Ecto neural progenitor cell (in vitro differentiated cells): ENCODE results near the gene NAT9.

Source experiments
- DNase-seq: peaks from one replicate; pipeline ENCODE4 v3.0.0-alpha.2; 2018; ENCODE audit warnings: low spot score

The NAT9 gene

DNA sequence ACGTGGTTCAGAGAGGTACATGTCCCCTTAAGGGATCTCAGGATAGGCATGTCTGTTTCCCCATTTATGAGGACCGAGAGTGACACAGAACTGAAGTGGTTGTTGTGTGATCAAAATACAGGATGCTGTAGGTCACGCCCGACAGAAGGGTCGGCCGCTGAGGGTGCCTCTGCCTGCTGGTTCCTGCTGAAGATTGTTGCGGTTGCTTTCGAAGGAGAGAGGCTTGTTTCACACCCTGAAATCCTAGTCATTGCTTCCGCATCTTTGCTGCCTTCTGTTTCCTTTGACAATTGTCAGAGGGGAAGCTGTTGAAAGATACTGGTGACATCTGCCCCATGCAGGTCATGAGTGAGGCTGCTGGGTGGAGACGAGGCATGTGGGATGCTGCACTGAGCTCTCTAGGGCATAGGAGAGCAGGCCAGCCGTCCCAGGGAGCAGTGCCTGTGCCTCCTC, 3.8 kb upstream of the NAT9 start:
- no peak for DNase-seq

DNA sequence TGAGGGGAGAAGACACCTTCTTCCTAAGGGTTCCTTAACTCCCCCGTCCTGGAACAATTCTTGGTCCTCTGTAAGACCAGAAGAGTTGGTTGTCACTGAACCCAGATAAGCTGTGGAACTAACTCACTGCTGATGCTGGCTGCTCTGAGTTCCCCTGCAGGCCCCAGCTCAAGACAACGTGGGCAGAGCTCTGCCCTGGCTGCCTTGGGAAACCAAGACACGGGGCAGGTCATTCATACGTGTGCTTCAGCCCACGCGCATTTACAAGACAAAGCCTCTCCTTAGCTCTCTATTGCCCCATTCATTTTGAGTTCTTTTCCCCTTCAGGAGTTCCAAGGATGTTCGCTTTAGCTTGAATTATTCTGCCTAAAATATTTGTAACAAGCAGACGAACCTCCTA, 3.4 kb upstream of the NAT9 start:
- DNase-seq = no peak

DNA sequence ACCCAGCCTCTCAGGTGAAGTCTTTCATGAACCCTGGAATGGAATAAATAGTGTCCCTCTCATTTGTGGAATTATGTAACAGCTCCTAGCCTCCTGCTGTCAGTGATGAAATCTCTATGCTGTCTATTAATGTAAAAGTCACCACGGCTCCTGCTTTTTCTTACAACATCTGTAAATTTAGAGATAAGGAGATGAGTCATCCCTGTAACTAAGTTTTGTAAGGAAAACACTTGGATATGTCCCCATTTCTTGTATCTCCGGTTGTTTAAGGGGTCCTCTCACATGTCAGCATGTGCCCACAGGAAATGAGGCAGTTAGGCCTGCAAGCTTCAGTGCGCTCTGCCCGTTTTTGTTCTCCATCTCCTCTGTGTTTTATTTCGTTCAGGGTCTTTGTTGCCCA, 2.8 kb upstream of the NAT9 start:
- DNase-seq = no peak

DNA sequence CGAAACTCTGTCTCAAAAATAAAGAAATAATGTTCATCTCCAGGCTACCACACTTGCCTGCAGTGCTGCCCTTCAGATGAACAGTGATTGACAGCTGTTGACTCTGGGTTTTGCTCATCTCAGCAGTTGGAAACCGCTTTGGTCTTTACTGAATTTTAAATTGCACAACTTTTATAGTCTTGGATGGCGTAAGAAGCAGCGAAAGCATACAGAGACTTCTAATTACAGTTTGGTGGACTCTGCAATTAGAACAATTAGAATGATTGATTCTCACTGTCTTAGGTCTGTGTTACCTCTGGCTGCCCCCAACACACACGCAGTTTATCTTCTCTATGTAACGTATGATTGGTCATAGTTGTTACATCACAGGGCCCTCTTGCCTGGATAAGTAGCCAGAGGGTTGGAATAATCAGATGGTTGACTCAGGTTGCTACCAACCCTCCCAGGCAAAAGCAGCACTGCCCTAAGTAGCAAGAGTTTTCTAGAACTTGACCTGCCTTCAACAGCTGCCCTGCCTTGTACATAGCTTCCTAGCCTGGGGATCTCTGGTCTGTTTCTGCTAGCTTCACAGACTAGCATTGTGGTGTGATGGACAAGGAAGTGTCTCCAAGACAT, 1.9 kb upstream of the NAT9 start:
- DNase-seq = no peak

DNA sequence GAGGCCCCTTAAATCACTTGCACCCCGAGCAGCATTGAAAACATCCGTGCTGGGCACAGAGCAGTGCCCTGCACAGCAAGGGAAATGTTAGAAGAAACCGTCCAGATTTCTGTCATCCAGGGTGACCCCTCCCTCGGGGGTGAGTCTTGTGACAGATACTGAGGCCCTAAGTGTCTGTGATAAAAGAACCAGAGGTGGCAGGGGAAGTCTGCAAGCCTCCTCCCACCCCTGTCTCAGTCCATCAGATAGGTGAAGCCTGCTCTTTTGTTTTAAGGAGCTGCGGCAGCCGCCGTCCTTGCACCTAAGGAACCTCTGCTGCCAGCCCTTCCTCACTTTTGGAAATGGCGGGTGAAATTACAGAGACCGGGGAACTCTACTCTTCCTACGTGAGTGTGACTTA, 845 bp upstream of the NAT9 start:
- no peak for DNase-seq

DNA sequence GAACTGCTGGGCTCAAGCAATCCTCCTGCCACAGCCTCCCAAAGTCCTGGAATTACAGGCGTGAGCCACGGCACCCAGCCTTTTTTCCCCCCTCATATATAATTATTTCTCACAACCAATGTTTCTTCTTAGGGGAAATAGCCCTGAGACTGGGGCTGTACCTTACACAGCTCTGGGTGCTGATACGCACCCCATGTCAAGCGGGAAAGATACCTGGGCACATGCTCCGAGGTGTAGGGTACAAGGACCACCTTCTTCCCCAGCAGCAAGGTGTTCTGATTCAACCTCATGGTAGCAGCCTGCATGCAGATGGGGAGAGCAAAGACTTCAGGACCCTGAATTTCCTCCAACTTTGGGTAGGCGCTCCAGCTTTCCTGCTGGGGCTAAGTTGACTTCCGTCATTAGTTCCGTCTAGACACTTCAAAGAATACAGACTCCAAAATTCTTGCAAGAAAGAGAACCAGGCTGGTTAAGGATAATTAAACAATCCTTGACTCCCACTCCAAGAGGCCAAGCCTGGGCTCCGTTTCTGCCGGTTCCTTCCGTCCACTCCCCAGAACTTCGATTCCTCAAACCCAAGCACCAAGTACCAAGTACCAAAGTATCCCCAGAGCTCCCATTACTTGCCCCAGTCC, 619 bp downstream of the NAT9 start:
- no peak for DNase-seq

DNA sequence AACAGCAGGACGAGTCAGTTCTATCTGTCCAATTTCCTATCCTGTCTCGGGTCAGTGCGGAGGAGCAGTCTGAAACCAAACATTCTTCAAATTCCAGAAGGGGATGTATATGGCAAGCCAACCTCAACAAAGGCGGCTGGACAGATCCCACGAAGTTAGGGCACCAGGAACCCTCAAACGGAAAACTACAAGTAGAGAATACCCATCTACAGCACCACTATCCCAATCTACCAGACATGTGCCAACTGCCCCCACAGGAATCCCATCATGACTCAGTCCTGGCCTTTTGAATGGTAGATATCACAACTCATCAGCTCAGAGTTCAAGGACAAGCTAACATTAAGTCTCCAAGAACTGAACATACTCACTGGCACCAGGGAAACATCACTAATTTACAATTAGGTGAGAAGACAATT, 2.3 kb downstream of the NAT9 start:
- DNase-seq = no peak

DNA sequence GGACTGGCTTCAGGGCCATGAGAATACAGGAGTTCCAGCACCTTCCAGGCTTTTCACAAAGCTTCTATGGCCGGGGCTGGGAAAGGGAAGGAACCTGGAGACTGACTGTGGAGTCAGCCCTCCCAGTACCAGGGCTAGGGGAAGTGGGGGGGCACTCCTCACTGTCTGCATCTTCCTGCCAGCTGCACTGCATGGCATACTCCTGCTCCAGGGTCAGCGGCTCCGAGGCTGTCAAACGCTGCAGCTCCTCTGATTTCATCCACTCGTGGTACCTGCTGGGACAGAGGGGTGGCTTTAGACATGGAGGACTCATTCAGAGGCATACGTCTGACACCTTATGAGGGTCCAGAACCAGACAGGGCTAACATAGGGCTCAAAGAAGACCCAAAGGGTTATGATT, 2.7 kb downstream of the NAT9 start:
- DNase-seq = no peak

DNA sequence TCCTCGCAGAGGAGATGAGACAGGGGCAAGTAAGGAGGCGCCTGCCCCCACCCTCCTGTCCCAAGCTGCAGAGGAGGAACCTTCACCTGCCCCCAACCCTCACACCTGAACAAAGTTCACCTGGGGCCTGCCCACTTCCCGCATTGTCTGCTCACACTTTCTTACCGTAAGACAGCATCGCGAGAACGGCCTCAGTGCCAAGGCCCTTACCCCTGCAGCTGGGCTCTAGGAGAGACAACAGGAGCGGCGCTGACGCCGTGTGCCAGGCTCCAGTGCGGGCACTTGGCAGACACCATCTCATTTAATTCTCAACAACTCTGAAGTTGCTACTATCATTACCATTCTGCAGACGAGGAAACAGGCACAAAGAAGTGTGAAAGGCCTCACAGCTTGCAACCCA, 4.1 kb downstream of the NAT9 start:
- no peak for DNase-seq

DNA sequence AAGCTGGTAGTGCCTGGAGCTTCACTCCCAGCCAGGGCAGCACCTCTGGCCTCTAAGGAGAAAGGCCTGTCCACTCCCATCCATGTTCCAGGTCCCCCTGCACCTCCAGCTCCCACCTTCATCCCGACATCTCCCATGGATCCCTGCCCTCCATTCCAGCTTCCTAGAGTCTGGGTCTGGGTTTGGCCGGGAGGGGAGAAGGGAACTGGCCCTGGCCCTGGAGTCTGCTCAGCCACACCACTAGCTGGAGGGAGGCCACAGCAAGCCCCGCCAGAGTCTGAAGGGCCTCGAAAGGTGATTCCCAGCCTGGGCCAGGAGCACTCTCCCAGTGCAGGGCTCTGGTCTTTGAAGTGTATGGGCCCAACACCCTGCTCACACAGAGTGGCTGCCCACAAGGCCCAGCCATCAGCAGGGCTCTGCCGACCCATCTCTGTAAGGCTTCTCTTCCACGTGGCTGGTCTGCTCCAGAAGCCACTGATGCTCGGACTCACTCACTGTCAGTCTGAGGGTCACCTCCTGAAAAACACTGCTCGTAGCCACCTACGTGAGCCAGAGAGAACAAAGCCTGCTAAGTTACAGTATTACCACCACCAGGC, 4.7 kb downstream of the NAT9 start:
- DNase-seq = no peak

DNA sequence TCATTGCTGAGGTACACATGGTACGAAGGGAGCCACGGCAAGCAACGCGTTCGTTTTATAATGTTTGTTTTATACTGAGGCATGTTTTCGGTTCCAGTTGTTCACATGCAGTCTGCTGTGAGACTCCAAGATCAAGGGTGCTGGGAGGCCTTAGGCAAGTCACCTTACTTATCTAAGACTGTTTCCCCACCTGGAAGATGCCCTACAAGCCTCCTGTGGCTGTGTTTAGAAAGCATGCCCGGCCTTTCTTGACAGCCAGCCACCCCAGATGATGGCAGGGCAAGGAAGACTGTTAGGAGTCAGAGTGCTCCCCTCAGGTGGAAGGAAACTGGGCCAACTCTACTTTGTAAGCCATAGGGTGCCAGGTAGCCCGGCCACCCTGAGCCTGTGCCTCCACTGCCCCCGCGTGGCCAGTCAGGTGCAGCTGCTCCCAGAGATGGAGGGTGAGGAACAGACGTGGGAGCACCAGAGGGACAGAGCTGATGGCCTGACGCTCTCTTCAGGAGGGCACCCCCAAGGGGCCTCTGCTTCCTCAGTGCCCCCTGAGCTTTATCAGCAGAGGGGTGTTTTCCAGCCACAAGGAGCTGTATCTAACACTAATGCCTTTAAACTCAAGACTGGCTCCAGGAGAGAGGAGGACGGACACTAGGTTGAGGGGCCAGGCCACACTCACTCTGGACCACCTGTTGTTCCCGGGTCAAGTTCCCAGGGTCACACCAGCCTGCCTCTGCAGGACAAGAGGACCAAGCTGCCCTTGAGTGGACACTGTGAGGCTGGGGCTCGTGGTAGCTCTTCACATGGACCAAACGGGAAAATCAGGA, 5.4 kb downstream of the NAT9 start:
- peak; percentile 83 for DNase-seq

DNA sequence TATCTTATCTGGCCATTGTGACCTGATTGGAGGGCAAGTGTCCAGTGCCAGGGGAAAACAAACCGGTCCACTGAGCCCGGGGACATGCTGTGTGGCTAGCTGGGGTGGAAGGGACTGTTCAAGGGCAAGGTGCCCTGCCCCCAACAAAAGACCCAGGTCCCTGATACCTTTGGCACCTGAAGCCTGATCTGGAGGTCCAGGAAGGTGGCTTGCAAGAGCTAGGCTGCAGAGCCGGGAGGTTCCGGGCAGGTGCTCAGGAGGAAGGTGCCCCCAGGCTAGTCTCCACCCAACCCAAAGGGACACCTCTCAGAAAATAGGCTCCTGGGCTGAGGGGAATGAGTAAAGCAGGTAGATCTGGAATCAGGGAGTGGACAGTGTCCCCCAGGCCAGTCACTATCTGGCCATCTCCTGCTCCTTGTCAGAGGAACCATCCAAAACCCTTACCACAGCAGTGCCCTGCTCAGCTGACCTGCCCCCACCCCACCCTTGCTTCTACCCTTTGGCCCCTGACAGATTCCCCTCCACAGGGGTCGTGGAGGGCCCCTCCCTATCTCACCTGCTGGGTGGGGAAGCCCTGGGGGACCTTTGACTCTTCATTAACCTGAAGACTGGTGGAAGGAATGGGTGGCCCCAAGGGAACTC, 6.2 kb downstream of the NAT9 start:
- no peak for DNase-seq

DNA sequence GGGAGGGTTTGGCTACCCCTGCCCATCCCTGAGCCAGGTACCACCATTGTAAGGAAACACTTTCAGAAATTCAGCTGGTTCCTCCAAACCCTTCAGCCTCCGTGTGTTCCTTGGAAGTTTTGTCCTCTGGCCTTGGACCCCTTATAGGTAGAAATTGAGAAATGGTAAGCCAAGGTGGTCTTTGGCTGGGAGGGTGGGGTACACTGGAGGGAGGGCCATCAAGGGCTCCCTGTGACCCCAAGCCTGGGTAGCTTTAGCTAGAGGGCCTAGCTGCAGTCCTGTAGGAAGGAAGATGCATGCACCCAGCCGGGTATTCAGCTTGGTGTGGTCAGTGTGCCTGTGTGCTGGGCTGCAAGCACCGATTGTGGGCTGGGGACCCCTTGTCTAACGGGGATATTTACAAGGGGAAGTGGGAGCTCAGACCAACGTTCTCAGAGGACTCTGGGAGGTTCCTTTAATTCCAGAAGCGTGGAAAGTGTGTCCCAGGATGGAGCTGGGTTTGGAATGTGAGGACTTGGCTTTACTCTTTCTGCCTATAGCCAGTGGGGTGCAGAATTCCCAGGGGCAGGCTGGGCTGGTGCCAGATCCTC, 6.8 kb downstream of the NAT9 start:
- no peak for DNase-seq

DNA sequence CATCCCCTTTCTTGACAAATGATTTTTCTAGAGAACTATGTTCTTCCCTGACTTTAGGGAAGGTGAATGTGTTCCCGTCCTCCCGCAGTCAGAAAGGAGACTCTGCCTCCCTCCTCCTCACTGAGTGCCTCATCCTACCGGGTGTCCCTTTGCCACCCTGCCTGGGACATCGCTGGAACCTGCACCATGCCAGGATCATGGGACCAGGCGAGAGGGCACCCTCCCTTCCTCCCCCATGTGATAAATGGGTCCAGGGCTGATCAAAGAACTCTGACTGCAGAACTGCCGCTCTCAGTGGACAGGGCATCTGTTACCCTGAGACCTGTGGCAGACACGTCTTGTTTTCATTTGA, 7.4 kb downstream of the NAT9 start:
- DNase-seq = no peak

DNA sequence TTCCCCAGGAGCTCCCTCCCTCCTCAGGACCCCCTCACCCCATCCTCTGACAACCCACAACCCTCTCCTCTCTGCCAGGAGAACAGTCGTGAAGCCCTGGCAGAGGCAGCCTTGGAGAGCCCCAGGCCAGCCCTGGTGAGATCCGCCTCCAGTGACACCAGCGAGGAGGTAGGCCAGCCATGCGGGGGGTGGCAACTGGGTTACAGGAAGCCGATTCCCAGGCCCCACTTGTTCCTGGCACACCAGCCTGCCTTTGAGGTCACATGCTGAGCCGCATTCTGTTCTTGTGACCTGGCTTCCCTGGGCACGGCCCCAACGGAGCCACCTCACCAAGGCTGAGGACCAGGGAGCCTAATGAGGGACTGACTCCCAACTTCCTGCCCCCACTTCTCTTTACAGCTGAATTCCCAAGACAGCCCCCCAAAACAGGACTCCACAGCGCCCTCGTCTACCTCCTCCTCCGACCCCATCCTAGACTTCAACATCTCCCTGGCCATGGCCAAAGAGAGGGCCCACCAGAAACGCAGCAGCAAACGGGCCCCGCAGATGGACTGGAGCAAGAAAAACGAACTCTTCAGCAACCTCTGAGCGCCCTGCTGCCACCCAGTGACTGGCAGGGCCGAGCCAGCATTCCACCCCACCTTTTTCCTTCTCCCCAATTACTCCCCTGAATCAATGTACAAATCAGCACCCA, 7.9 kb downstream of the NAT9 start:
- DNase-seq = no peak

DNA sequence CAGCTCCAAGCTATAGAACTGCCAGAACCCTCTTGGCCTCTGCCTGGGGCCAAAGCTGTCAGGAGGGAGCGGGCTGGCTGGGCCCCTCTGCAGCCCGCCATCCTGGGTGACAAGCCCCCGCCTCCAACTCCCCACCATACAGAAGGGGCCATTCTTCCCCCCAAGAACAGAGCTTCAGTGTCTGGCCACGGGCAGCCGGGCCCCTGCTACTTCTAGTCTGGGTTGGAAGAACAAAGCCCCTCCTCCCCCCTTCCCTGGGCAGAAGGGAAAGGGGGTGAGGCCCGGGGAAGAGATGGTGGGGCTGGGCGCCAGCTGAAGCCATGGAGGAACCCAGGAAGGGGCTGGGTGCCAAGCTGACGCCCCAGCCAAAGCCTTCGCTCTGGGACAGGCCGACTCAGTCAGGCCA, 9.0 kb downstream of the NAT9 start:
- no peak for DNase-seq

DNA sequence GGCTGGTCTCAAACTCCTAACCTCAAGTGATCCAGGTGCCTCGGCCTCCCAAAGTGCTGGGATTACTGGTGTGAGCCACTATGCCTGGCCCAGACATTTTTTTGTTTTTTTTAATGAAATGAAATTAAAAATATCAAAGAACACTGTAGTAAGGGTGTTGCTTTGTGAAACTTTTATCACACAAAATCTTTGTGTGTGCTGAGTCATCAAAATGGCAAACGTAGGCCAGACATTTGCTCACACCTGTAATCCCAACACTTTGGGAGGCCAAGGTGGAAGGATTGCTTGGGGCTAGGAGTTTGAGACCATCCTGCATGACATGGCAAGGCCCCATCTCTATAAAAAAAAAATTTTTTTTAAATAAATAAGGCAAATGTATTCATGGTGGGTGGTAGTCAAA, 9.7 kb downstream of the NAT9 start:
- no peak for DNase-seq

DNA sequence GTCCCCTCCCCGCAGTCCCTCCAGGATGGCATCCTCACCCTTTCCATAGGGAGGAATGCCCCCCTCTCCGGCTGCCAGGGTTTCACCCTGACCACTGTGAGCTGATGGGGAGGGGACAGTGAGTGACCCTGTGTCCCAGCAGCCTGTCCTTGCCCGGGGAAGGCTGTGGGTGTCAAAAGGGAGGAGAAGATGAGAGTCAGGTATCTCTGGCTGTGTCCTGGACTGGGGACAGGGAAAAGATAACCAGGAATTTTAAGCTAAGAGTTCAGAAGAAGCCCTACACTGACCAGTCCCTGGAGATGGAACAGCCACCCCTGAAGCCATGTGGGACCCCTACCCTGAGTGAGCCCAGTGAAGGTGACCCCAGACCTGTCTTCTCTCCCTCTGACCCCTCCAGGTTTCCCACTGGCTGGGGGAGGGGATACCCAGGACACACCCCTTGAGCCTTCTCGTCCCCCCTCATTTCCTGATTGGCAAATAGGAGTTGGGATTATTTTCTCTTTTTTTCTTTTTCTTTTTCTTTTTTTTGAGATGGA, 11.3 kb downstream of the NAT9 start:
- DNase-seq = no peak

DNA sequence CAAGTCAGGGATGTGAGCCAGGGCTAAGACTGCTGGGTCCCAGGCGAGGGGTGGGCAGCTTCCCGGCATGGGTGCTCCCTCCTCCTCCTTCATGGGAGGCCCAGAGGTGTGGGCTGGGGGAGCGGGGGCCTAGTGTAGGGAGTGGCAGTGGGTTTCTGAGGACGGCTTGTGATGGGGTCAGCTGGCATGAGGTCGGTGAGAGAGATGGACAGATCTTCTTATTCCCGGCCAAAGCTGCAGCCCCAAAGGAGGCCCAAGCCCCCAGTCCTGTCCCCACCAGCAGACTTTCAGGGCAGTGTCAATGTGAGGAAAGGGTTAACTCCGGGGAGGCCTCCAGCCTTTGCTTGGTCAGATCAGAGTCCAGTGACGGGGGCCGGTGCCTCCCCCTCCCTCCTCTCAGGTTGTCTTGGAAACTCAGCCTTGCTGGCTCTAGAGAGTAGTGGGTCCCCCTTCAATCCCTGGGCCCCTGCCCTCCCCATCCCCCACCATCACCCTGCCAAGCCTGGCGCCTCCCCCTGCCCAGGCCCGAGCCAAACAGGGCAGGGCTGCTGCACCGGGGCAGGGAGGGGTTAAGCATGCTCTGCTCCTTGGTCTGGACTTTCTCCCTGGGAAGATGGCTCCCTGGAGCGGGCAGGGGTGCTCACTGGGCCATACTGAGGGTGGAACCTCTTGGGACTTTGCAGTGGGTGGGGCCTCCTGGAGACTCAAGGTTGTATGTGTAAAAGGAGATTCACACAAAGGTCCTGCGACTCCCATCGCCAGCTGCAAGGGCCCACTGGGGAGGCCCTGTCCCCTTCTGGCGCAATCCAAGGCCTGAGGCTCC, 12.4 kb downstream of the NAT9 start:
- peak; percentile 93 for DNase-seq

DNA sequence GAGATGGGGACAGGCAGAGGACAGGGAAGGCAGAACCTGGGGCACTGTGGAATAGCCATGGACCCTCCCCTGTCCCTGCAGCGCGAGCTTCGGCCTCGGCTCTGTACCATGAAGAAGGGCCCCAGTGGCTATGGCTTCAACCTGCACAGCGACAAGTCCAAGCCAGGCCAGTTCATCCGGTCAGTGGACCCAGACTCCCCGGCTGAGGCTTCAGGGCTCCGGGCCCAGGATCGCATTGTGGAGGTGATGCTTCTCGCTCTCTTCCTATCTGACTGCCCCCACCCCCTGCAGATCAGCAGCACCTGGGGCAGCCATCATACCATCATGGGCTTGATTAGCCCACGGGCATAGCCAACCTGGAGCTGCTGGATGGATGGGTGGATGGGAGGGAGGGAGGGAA, 14.2 kb downstream of the NAT9 start:
- no peak for DNase-seq
